Endothelial cell of umbilical vein (primary cell): ENCODE data around the gene PCDH9.

Experiments
- EZH2 ChIP-seq: IDR thresholded peaks from 2 replicates; pipeline ENCODE4 v1.6.1; 2012; ENCODE audit warnings: borderline replicate concordance, low read depth, mild to moderate bottlenecking, moderate library complexity, low read length, inconsistent platforms; ENCODE audit not compliant: severe bottlenecking
- FOS ChIP-seq: IDR thresholded peaks from 2 replicates; pipeline ENCODE4 v1.6.1; 2011; ENCODE audit warnings: mild to moderate bottlenecking, low read length, moderate library complexity, borderline replicate concordance; ENCODE audit not compliant: insufficient read depth
- GATA2 ChIP-seq: IDR thresholded peaks from 2 replicates; pipeline ENCODE4 v1.7.0; 2011; ENCODE audit warnings: low read depth, mild to moderate bottlenecking, moderate library complexity, mixed read lengths, low read length; ENCODE audit not compliant: insufficient read length, insufficient read depth
- JUN ChIP-seq: IDR thresholded peaks from 2 replicates; pipeline ENCODE4 v1.6.1; 2011; ENCODE audit warnings: borderline replicate concordance, low read depth; ENCODE audit not compliant: insufficient read length, insufficient read depth
- POLR2A ChIP-seq: IDR thresholded peaks from 2 replicates; pipeline ENCODE4 v1.6.1; 2012; ENCODE audit warnings: low read depth, mild to moderate bottlenecking, control low read depth, low read length
- POLR2AphosphoS5 ChIP-seq: IDR thresholded peaks from 2 replicates; pipeline ENCODE4 v1.6.1; 2012; ENCODE audit warnings: low read depth, mild to moderate bottlenecking, control low read depth, low read length, moderate library complexity; ENCODE audit not compliant: insufficient read depth
- TF ChIP-seq, protein P1 (sequence below), 2 donors: IDR thresholded peaks; 1 replicate in 1 of 2; 2 replicates in 1 of 2; pipeline ENCODE4 v1.5.1; 2011; ENCODE audit warnings: low read length in 2 of 2, mild to moderate bottlenecking in 2 of 2, moderate library complexity in 2 of 2, control low read depth in 1 of 2, inconsistent platforms in 1 of 2, low read depth in 1 of 2; ENCODE audit not compliant: insufficient read depth in 1 of 2; ENCODE audit errors: extremely low read depth in 1 of 2
- TF ChIP-seq, protein P2 (sequence below): IDR thresholded peaks from 2 replicates; pipeline ENCODE4 v1.6.1; 2011; ENCODE audit not compliant: insufficient read depth, insufficient read length

- TF ChIP-seq POLR2A (no peak), EZH2 (no peak), POLR2AphosphoS5 (no peak), GATA2 (no peak), JUN (peak; percentile 79), FOS (no peak)
- TF ChIP-seq, protein P1, sequence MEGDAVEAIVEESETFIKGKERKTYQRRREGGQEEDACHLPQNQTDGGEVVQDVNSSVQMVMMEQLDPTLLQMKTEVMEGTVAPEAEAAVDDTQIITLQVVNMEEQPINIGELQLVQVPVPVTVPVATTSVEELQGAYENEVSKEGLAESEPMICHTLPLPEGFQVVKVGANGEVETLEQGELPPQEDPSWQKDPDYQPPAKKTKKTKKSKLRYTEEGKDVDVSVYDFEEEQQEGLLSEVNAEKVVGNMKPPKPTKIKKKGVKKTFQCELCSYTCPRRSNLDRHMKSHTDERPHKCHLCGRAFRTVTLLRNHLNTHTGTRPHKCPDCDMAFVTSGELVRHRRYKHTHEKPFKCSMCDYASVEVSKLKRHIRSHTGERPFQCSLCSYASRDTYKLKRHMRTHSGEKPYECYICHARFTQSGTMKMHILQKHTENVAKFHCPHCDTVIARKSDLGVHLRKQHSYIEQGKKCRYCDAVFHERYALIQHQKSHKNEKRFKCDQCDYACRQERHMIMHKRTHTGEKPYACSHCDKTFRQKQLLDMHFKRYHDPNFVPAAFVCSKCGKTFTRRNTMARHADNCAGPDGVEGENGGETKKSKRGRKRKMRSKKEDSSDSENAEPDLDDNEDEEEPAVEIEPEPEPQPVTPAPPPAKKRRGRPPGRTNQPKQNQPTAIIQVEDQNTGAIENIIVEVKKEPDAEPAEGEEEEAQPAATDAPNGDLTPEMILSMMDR (IDR thresholded peaks at IDR 0.05; ENCODE audit: extremely low read depth in 1 of 2, insufficient read depth in 1 of 2, low read depth in 1 of 2, low read length in 2 of 2): no peak
- TF ChIP-seq, protein P2, sequence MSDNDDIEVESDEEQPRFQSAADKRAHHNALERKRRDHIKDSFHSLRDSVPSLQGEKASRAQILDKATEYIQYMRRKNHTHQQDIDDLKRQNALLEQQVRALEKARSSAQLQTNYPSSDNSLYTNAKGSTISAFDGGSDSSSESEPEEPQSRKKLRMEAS: no peak
Observed at GRCh38 chr13:67147342-67148133, 82.6 kb downstream of the PCDH9 start.
